ENCODE results near the gene DISP1.

DNA sequence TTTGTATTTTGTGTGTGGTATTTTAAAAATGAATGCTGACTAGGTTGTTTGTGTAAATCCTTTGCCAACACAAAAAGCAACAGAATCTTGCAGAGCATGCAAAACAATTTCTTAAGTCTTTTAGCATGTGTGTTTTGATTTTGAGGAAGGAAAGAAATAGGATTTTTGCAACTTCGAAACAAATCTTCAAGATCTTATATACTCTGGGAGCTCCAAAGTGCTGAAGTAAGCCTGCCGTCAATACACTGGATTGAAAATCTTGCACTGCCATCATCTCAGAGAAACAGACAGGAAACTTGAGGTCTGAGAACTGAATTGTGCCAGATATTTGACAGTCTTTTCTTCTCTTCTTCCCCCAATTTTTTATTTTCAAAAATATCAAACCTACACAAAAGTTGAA lies 29.3 kb upstream of the DISP1 start:
- TF ChIP-seq BHLHE40 (IDR thresholded peaks at IDR 0.05; ENCODE audit: borderline replicate concordance) (no peak), ELF4 (IDR thresholded peaks at IDR 0.05) (no peak), SUZ12 (IDR thresholded peaks at IDR 0.05) (no peak), PKNOX1 (IDR thresholded peaks at IDR 0.05) (no peak), ZNF384 (IDR thresholded peaks at IDR 0.05) (no peak), SP1 (IDR thresholded peaks at IDR 0.05) (no peak), FOXK2 (IDR thresholded peaks at IDR 0.05) (no peak), TARDBP (IDR thresholded peaks at IDR 0.05) (no peak)
